GM23248 (cell line): ENCODE results near the gene BLOC1S3. TPM values are rescaled to one million over a fixed set of nuclear protein-coding genes. Genes with fewer than 3 reads are reported as not detected.

Source experiments
- DNase-seq: peaks from one replicate; pipeline ENCODE4 v3.0.0-alpha.2; 2015
- H2AFZ ChIP-seq: fragments of 200-600 bp; sonication (generic); 2 replicates; pipeline ENCODE4 v1.6.1; 2016; ENCODE audit warnings: antibody characterized with exemption
- H3F3A ChIP-seq: fragments of 200-600 bp; sonication (generic); 2 replicates; pipeline ENCODE4 v1.6.1; 2016; ENCODE audit warnings: mild to moderate bottlenecking, antibody characterized with exemption, mixed run types; ENCODE audit not compliant: insufficient read depth
- H3K27ac ChIP-seq: fragments of 200-600 bp; sonication (generic); 2 replicates; pipeline ENCODE4 v1.5.1; 2016; ENCODE audit warnings: mild to moderate bottlenecking
- H3K27me3 ChIP-seq: fragments of 200-600 bp; sonication (generic); replicated peaks from 2 replicates; pipeline ENCODE4 v1.6.1; 2016; ENCODE audit warnings: mild to moderate bottlenecking; ENCODE audit not compliant: insufficient read depth
- H3K36me3 ChIP-seq: fragments of 200-600 bp; sonication (generic); 2 replicates; pipeline ENCODE4 v1.6.1; 2016; ENCODE audit warnings: low read depth, mild to moderate bottlenecking
- H3K4me1 ChIP-seq: fragments of 200-600 bp; sonication (generic); 2 replicates; pipeline ENCODE4 v1.6.1; 2016; ENCODE audit warnings: mild to moderate bottlenecking; ENCODE audit not compliant: insufficient read depth
- H3K4me2 ChIP-seq: fragments of 200-600 bp; sonication (generic); one replicate; pipeline ENCODE4 v1.6.1; 2016; ENCODE audit warnings: mild to moderate bottlenecking; ENCODE audit not compliant: unreplicated experiment
- H3K4me3 ChIP-seq: fragments of 200-600 bp; sonication (generic); 2 replicates; pipeline ENCODE4 v1.5.1; 2016; ENCODE audit warnings: mild to moderate bottlenecking
- H3K79me2 ChIP-seq: fragments of 200-600 bp; sonication (generic); 2 replicates; pipeline ENCODE4 v1.6.1; 2016; ENCODE audit warnings: mild to moderate bottlenecking; ENCODE audit not compliant: insufficient read depth
- H3K9ac ChIP-seq: fragments of 200-600 bp; sonication (generic); 2 replicates; pipeline ENCODE4 v1.6.1; 2016; ENCODE audit warnings: mild to moderate bottlenecking
- H3K9me2 ChIP-seq: fragments of 200-600 bp; sonication (generic); 2 replicates; pipeline ENCODE4 v1.6.1; 2016; ENCODE audit warnings: mixed run types, mild to moderate bottlenecking, moderate library complexity; ENCODE audit not compliant: insufficient read depth
- H3K9me3 ChIP-seq: fragments of 200-600 bp; sonication (generic); one replicate; pipeline ENCODE4 v1.6.1; 2017; ENCODE audit warnings: low read depth
- H4K20me1 ChIP-seq: fragments of 200-600 bp; sonication (generic); 2 replicates; pipeline ENCODE4 v1.6.0; 2016; ENCODE audit not compliant: insufficient read depth
- EZH2 ChIP-seq: fragments of 200-600 bp; sonication (generic); IDR thresholded peaks from 2 replicates; pipeline ENCODE4 v1.6.1; 2018; ENCODE audit warnings: antibody characterized with exemption, mild to moderate bottlenecking; ENCODE audit not compliant: insufficient read depth, poor library complexity, severe bottlenecking
- EZH2phosphoT487 ChIP-seq: fragments of 200-600 bp; sonication (generic); IDR thresholded peaks from 2 replicates; pipeline ENCODE4 v1.6.1; 2018; ENCODE audit warnings: antibody characterized with exemption, moderate library complexity, mild to moderate bottlenecking, low read depth; ENCODE audit not compliant: insufficient read depth
- WGBS, 2 experiments: methylation state at CpG; one replicate each; pipeline ENCODE4 v1.1.6; 2015 to 2017; ENCODE audit warnings: low lambda C conversion rate in 2 of 2, low coverage in 1 of 2; ENCODE audit errors: missing lambda C conversion rate in 2 of 2; 5-methylcytosine and 5-hydroxymethylcytosine counted together
- in situ Hi-C: fragments of 300-500 bp; cut with MboI; formaldehyde crosslinking; loops from 2 replicates; pipeline ENCODE4 v1.15.0; 2020
- polyA plus RNA-seq: library from polyadenylated mRNA; unstranded; fragments of >200 nt; fragmentation: Nextera tagmentation; extraction: Ambion mirVana; gene quantifications from 2 replicates; pipeline ENCODE4 v1.2.1, GENCODE V29; 2016
- total RNA-seq: library from RNA; depleted of rRNA; stranded (reverse); fragments of >200 nt; shearing (Covaris generic); gene quantifications from 2 replicates; pipeline ENCODE4 v1.2.3, GENCODE V29; 2014

Gene BLOC1S3
- total and polyA plus RNA-seq, 2 experiments from 2014 or later = 4.3 to 7.2 TPM

DNA sequence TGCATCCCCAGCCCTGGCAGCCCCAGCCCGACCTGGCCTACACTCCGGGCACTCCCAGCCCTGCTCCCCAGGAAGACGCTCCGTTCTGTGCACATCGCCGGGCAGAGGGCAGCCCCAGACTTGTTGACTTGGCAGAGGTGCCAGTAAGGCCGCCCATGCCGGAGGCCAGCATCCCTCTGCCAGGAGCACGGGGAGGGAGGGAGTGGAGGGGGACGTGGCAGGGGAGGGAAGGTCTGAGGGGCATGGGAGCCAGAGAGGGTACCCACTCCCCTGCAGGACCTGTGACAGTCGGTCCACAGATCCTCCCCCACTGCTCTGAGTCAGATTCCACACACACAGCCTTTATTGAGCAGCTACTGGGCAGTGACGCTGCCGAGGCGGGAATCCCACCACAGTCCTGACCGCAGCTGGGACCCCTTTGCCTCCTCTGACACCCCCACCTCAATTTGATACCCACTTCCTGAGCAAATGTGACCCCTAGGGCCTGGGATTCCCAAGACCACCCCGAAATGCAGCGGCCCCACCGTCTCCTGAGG lies 15.9 kb upstream of the BLOC1S3 start:
- no peak overlapping the region for H3K4me3 ChIP-seq
- no peaks in the 10 kb centered on the region for H3K36me3 ChIP-seq
- no peak for DNase-seq
- H2AFZ ChIP-seq = no peak overlapping the region
- 55 to 69% methylated on average over 13 to 17 of the region's 18 CpGs for WGBS, 2 experiments
- no peaks in the 10 kb centered on the region for H4K20me1 ChIP-seq
- no peaks in the 10 kb centered on the region for H3K9me2 ChIP-seq
- no peak overlapping the region for H3K9ac ChIP-seq
- no peaks in the 10 kb centered on the region for H3F3A ChIP-seq
- in situ Hi-C loops = no loop called here
- H3K9me3 ChIP-seq = no peaks in the 10 kb centered on the region
- H3K27ac ChIP-seq = no peak overlapping the region
- H3K4me1 ChIP-seq = peaks cover 4% of the 10 kb centered on the region
- no peak overlapping the region for H3K4me2 ChIP-seq
- no peaks in the 10 kb centered on the region for H3K27me3 ChIP-seq
- H3K79me2 ChIP-seq = no peaks in the 10 kb centered on the region
- TF ChIP-seq EZH2phosphoT487 (no peak), EZH2 (no peak)

DNA sequence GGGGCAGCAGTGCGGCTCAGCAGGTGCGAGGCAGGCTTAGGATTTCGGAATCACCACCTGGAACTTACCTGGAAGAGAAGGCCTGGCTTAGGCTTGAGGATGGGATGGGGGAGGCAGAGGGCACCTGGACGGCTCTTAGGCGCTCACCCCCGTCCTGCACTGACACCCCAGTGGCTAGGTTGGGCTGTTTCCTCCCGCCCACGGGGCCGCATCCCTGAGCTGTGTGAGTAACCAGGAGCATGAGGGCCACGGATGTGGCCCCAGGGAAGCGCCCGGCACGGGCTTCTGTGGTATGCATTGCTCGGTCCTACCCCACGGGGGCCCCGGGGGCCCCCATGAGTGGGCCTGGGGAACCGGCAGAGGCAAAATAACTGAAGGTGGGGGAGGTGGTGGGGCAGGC lies 15.4 kb upstream of the BLOC1S3 start:
- Histone ChIP-seq H3K27me3 (no peaks in the 10 kb centered on the region), H3K4me3 (no peak overlapping the region), H3K4me2 (no peak overlapping the region), H3K4me1 (peaks cover 4% of the 10 kb centered on the region), H3F3A (no peaks in the 10 kb centered on the region), H3K9me3 (no peaks in the 10 kb centered on the region), H2AFZ (no peak overlapping the region), H3K79me2 (no peaks in the 10 kb centered on the region), H3K36me3 (no peaks in the 10 kb centered on the region), H3K27ac (no peak overlapping the region), H3K9me2 (no peaks in the 10 kb centered on the region), H3K9ac (no peak overlapping the region), H4K20me1 (no peaks in the 10 kb centered on the region)
- WGBS, 2 experiments = 61 to 72% methylated on average over 16 to 17 of the region's 17 CpGs
- no peak for DNase-seq
- TF ChIP-seq EZH2 (no peak), EZH2phosphoT487 (no peak)
- in situ Hi-C loops = no loop called here

DNA sequence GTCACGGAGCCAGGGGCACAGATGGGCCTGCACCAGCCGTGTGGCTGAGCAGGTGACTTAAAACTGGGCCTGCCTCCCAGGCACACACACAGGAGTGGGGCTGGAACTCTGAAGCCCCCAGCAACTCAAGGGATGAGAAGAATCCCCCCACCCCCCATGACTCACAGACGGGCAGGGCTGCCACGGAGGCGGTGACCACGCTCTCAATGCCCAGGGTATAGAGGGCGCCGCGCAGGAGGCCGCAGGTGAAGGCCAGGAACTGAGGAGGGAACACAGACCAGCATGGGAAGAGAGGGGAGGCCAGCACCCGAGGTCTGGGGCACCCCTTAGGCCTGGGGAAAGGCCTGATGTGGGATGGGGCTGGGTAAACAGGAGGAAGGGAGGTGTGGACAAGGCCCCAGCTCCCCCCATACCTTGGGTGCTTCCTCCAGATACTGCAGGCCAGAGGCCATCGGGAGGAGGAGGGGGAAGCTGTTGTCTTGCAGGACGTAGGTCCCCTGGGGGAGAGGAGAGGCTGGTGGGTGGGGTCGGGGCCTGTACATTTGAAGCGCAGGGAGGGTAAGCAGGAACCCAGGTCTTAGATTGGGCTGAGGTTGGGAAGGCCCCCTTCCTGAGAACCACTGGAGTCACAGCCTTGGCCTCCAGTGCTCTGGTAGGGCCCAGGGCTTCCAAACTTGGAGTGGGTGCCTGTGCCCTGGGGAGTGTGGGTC lies 14.7 kb upstream of the BLOC1S3 start:
- H3K9me2 ChIP-seq = no peaks in the 10 kb centered on the region
- no peak overlapping the region for H3K9ac ChIP-seq
- H3K4me2 ChIP-seq = no peak overlapping the region
- no peaks in the 10 kb centered on the region for H3F3A ChIP-seq
- no peaks in the 10 kb centered on the region for H3K36me3 ChIP-seq
- no peaks in the 10 kb centered on the region for H4K20me1 ChIP-seq
- no peak overlapping the region for H3K4me3 ChIP-seq
- no peak overlapping the region for H3K27ac ChIP-seq
- no peak for TF ChIP-seq EZH2
- TF ChIP-seq EZH2phosphoT487 = no peak
- in situ Hi-C loops = no loop called here
- H2AFZ ChIP-seq = peak overlapping the region; percentile 40; the same call in 1 of the 2 replicates
- H3K79me2 ChIP-seq = no peaks in the 10 kb centered on the region
- peaks cover 4% of the 10 kb centered on the region for H3K4me1 ChIP-seq
- DNase-seq = no peak
- no peaks in the 10 kb centered on the region for H3K27me3 ChIP-seq
- 80 to 84% methylated on average over 11 to 15 of the region's 15 CpGs for WGBS, 2 experiments
- no peaks in the 10 kb centered on the region for H3K9me3 ChIP-seq

DNA sequence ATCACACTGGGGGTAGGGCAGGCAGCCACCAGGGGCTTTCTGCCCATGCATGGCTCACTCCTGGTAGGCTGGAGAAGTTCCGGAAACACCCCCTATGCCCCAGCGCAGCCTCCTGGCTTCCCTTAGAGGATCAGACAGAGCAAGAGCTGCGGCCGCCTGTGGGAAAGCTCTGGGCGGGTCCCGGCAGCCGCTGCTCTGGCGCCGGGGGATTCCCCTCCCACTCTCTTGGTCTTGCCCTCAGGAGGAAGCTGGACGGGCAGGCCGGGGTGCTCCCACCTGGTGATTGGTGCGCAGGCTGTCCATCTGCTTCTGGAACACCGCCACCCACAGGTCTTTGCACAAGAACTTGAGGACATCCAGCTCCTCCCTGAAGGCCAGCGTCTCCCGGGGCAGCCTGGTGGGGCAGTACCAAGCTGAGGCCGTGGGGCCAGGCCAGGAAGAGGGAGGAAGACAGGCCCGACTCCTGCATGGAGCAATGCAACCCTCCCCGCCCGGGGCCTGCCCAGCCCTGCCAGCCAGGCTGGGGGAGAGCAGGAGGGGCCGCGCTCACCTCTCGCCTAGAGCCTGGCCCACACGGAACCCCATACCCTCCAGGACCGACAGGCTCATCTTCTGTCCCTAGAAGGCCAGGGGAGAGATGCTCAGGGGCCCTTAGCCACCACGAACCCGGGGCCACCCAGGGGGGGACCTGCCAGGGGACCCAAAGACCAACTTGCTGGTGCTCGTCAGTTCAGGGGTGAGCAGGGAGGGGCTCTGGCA lies 13.8 kb upstream of the BLOC1S3 start:
- no peak overlapping the region for H3K4me3 ChIP-seq
- no peak overlapping the region for H3K4me2 ChIP-seq
- peak; percentile 78 for DNase-seq
- no peaks in the 10 kb centered on the region for H3F3A ChIP-seq
- no peaks in the 10 kb centered on the region for H3K9me3 ChIP-seq
- no peaks in the 10 kb centered on the region for H3K9me2 ChIP-seq
- H3K27ac ChIP-seq = no peak overlapping the region
- 31 to 33% methylated on average over 19 to 26 of the region's 27 CpGs for WGBS, 2 experiments
- H3K9ac ChIP-seq = no peak overlapping the region
- H4K20me1 ChIP-seq = no peaks in the 10 kb centered on the region
- peaks cover 4% of the 10 kb centered on the region for H3K4me1 ChIP-seq
- no peaks in the 10 kb centered on the region for H3K36me3 ChIP-seq
- in situ Hi-C loops = no loop called here
- peak overlapping the region; percentile 40 for H2AFZ ChIP-seq
- H3K27me3 ChIP-seq = no peaks in the 10 kb centered on the region
- H3K79me2 ChIP-seq = no peaks in the 10 kb centered on the region
- no peak for TF ChIP-seq EZH2
- TF ChIP-seq EZH2phosphoT487 = no peak
